H1 (cell line): ENCODE measurements around the gene TMED8. TPM values are rescaled to one million over a fixed set of nuclear protein-coding genes. Genes with fewer than 3 reads are reported as not detected.

ENCODE experiments used
- CTCF ChIA-PET: fragments of 300-600 bp; sonication (Branson Sonifier 250); formaldehyde crosslinking; loops from one replicate; lab custom pipeline; 2021; ENCODE audit not compliant: partially characterized antibody; lab: Charles Lee
- POLR2A ChIA-PET: fragments of 300-600 bp; sonication (Branson Sonifier 250); formaldehyde crosslinking; loops from one replicate; lab custom pipeline; 2021; ENCODE audit warnings: inconsistent platforms; ENCODE audit not compliant: partially characterized antibody; lab: Charles Lee
- DNase-seq, 2 experiments: peaks; one replicate each; pipeline versions ENCODE4 v3.0.0 to v3.0.0-alpha.2; 2010 to 2022; ENCODE audit warnings: low spot score in 2 of 2, low read depth in 1 of 2, mixed read lengths in 1 of 2
- FAIRE-seq: peaks from 2 replicates; lab custom pipeline; 2011; peaks lifted over from hg19 to GRCh38; lab: Jason Lieb, UNC
- H2AFZ ChIP-seq: 2 replicates; pipeline ENCODE4 v1.8.1; 2012; ENCODE audit warnings: low read length, inconsistent platforms
- H2AK5ac ChIP-seq: 2 replicates; pipeline ENCODE4 v1.6.1; 2013; ENCODE audit warnings: low read depth, low read length
- H2BK120ac ChIP-seq: replicated peaks from 2 replicates; pipeline ENCODE3; 2013; ENCODE audit warnings: low read depth, low read length, inconsistent platforms
- H2BK12ac ChIP-seq: 2 replicates; pipeline ENCODE4 v1.6.1; 2013; ENCODE audit warnings: low read depth, low read length
- H2BK15ac ChIP-seq: 2 replicates; pipeline ENCODE4 v1.6.1; 2013; ENCODE audit warnings: low read length
- H2BK20ac ChIP-seq: 2 replicates; pipeline ENCODE4 v1.6.1; 2013; ENCODE audit warnings: low read length
- H2BK5ac ChIP-seq: 2 replicates; pipeline ENCODE4 v1.6.1; 2013; ENCODE audit warnings: low read depth, low read length
- H3K14ac ChIP-seq: 2 replicates; pipeline ENCODE4 v1.6.1; 2013; ENCODE audit warnings: inconsistent platforms; ENCODE audit not compliant: insufficient read length
- H3K18ac ChIP-seq: 2 replicates; pipeline ENCODE4 v1.6.1; 2013; ENCODE audit warnings: low read length; ENCODE audit errors: extremely low read depth
- H3K23ac ChIP-seq: 2 replicates; pipeline ENCODE4 v1.6.1; 2013; ENCODE audit warnings: inconsistent platforms; ENCODE audit not compliant: insufficient read length
- H3K23me2 ChIP-seq: 2 replicates; pipeline ENCODE4 v1.6.1; 2013; ENCODE audit warnings: low read depth, low read length
- H3K27ac ChIP-seq: 2 replicates; pipeline ENCODE4 v1.6.1; 2011; ENCODE audit warnings: low read depth, low read length, inconsistent platforms
- H3K27me3 ChIP-seq, 4 experiments: replicated peaks in 1 of 4; 1 replicate in 1 of 4; 2 replicates in 3 of 4; pipeline versions ENCODE4 v1.6.1 to v1.8.1; 2011 to 2013; ENCODE audit warnings: low read length in 3 of 4, mild to moderate bottlenecking in 3 of 4, inconsistent platforms in 2 of 4, mixed read lengths in 2 of 4, moderate library complexity in 1 of 4; ENCODE audit not compliant: control insufficient read depth in 3 of 4, insufficient read depth in 3 of 4; ENCODE audit errors: extremely low read depth in 1 of 4
- H3K36me3 ChIP-seq, 4 experiments: 2 replicates each; pipeline versions ENCODE4 v1.6.1 to v1.8.1; 2011 to 2013; ENCODE audit warnings: mild to moderate bottlenecking in 4 of 4, low read length in 3 of 4, moderate library complexity in 2 of 4, control low read depth in 1 of 4, inconsistent platforms in 1 of 4; ENCODE audit not compliant: insufficient read depth in 4 of 4, control insufficient read depth in 2 of 4
- H3K4ac ChIP-seq: replicated peaks from 2 replicates; pipeline ENCODE3; 2013; ENCODE audit warnings: low read length, low read depth, mixed read lengths, inconsistent platforms; ENCODE audit not compliant: insufficient read length
- H3K4me1 ChIP-seq, 4 experiments: replicated peaks in 1 of 4; 1 replicate in 1 of 4; 2 replicates in 3 of 4; pipeline versions ENCODE4 v1.6.1 to v1.8.1; 2011 to 2013; ENCODE audit warnings: low read length in 3 of 4, inconsistent platforms in 2 of 4, mixed read lengths in 1 of 4; ENCODE audit not compliant: insufficient read depth in 4 of 4, control insufficient read depth in 3 of 4
- H3K4me2 ChIP-seq, 2 experiments: 2 replicates each; pipeline versions ENCODE4 v1.6.1 to v1.8.1; 2011 to 2013; ENCODE audit warnings: low read depth in 2 of 2, low read length in 2 of 2, control low read depth in 1 of 2, inconsistent platforms in 1 of 2, mild to moderate bottlenecking in 1 of 2; ENCODE audit not compliant: insufficient read depth in 1 of 2
- H3K4me3 ChIP-seq, 4 experiments: fragments of 200-600, 300-600 bp in 1 of 4; sonication (generic), shearing (Covaris generic), sonication (Bioruptor Twin) in 1 of 4; 2 replicates each; pipeline versions ENCODE4 v1.5.1 to v1.8.1; 2011 to 2016; ENCODE audit warnings: low read length in 4 of 4, low read depth in 3 of 4, control low read depth in 2 of 4, inconsistent platforms in 2 of 4, mild to moderate bottlenecking in 2 of 4, mixed read lengths in 1 of 4, moderate library complexity in 1 of 4; ENCODE audit not compliant: insufficient read depth in 2 of 4; ENCODE audit errors: extremely low read depth in 1 of 4
- H3K56ac ChIP-seq: replicated peaks from 2 replicates; pipeline ENCODE3; 2013; ENCODE audit warnings: low read depth, mild to moderate bottlenecking, mixed read lengths, low read length, inconsistent platforms; ENCODE audit not compliant: insufficient read length
- H3K79me1 ChIP-seq: 2 replicates; pipeline ENCODE4 v1.6.1; 2013; ENCODE audit warnings: low read depth, low read length, control low read depth
- H3K79me2 ChIP-seq, 2 experiments: 2 replicates each; pipeline versions ENCODE4 v1.6.1 to v1.8.1; 2012 to 2013; ENCODE audit warnings: low read length in 2 of 2, mild to moderate bottlenecking in 2 of 2, inconsistent platforms in 1 of 2; ENCODE audit not compliant: insufficient read depth in 2 of 2, control insufficient read depth in 1 of 2
- H3K9ac ChIP-seq, 4 experiments: replicated peaks in 1 of 4; 1 replicate in 1 of 4; 2 replicates in 3 of 4; pipeline versions ENCODE4 v1.6.1 to v1.8.1; 2011 to 2013; ENCODE audit warnings: low read depth in 3 of 4, low read length in 3 of 4, control low read depth in 2 of 4, mild to moderate bottlenecking in 2 of 4, moderate library complexity in 2 of 4, inconsistent platforms in 1 of 4; ENCODE audit errors: extremely low read depth in 1 of 4
- H3K9me3 ChIP-seq, 2 experiments: 2 replicates each; pipeline versions ENCODE4 v1.6.1 to v1.8.1; 2012 to 2013; ENCODE audit warnings: mild to moderate bottlenecking in 2 of 2, moderate library complexity in 2 of 2, control low read depth in 1 of 2, inconsistent platforms in 1 of 2, low read depth in 1 of 2, low read length in 1 of 2, mixed read lengths in 1 of 2; ENCODE audit not compliant: insufficient read depth in 2 of 2
- H4K20me1 ChIP-seq, 2 experiments: replicated peaks in 1 of 2; 2 replicates each; pipeline versions ENCODE3 to v1.8.1; 2011 to 2013; ENCODE audit warnings: inconsistent platforms in 2 of 2, low read length in 2 of 2, mild to moderate bottlenecking in 1 of 2; ENCODE audit not compliant: insufficient read depth in 2 of 2, control insufficient read depth in 1 of 2
- H4K5ac ChIP-seq: 2 replicates; pipeline ENCODE4 v1.6.1; 2013; ENCODE audit warnings: low read length, low read depth, mixed read lengths, inconsistent platforms; ENCODE audit not compliant: insufficient read length
- H4K8ac ChIP-seq: 2 replicates; pipeline ENCODE4 v1.8.0; 2013; ENCODE audit warnings: mild to moderate bottlenecking, moderate library complexity, low read length, inconsistent platforms; ENCODE audit not compliant: insufficient read depth; ENCODE audit errors: extremely low read depth
- H4K91ac ChIP-seq: replicated peaks from 2 replicates; pipeline ENCODE3; 2013; ENCODE audit warnings: low read length, mixed read lengths, inconsistent platforms; ENCODE audit not compliant: insufficient read length
- ATF3 ChIP-seq: IDR thresholded peaks from 2 replicates; pipeline ENCODE4 v1.6.1; 2011; ENCODE audit warnings: low read depth, mild to moderate bottlenecking, low read length; ENCODE audit not compliant: insufficient read depth
- CBX8 ChIP-seq: fragments of 300-800, 300-1000 bp; sonication (generic); IDR thresholded peaks from 2 replicates; pipeline ENCODE4 v1.7.1; 2016; ENCODE audit warnings: low read depth, low read length, borderline replicate concordance
- GTF2F1 ChIP-seq: IDR thresholded peaks from 2 replicates; pipeline ENCODE4 v1.6.1; 2012; ENCODE audit warnings: low read depth, low read length, improper control_type of control experiment, borderline replicate concordance
- KDM4A ChIP-seq: IDR thresholded peaks from one replicate; pipeline ENCODE4 v1.7.1; 2012; ENCODE audit warnings: low read depth, mild to moderate bottlenecking, moderate library complexity, low read length, inconsistent platforms; ENCODE audit not compliant: severe bottlenecking
- WGBS, 2 experiments: shearing (Covaris generic) in 1 of 2; methylation state at CpG; one replicate each; pipeline versions ENCODE4 v1.1.6 to v1.1.7; 2013 to 2015; ENCODE audit warnings: low lambda C conversion rate in 2 of 2, mixed read lengths in 2 of 2, inconsistent platforms in 1 of 2, low coverage in 1 of 2, missing lambda C conversion rate in 1 of 2; ENCODE audit not compliant: insufficient replicate concordance in 2 of 2, insufficient coverage in 1 of 2, insufficient read length in 1 of 2; ENCODE audit errors: extremely low coverage in 1 of 2, missing lambda C conversion rate in 1 of 2; 5-methylcytosine and 5-hydroxymethylcytosine counted together
- polyA plus RNA-seq, 7 experiments: library from polyadenylated mRNA; depleted of rRNA in 3 of 7; stranded (reverse) in 5 of 7; unstranded in 2 of 7; fragments of >200 nt in 5 of 7; fragments of 200-250 nt in 2 of 7; gene quantifications; 1 replicate in 5 of 7; 2 replicates in 1 of 7; 4 replicates in 1 of 7; pipeline versions ENCODE4 v1.2.1 to v1.2.3, GENCODE V29; 2011 to 2013; ENCODE audit warnings: missing spikeins in 2 of 7, mixed read lengths in 2 of 7
- total RNA-seq: library from RNA; stranded (reverse); fragmentation: NEBNext Ultra II Directional; extraction: Animal tissue kit (Norgen Biotek cat#: 25700); gene quantifications from 2 replicates; pipeline ENCODE4 v1.2.1, GENCODE V29; 2021

TMED8 gene
- total and polyA plus RNA-seq, 2 of the 8 experiments (the other 6 are each of a cell fraction or from before 2014, with no cell fraction given): 5.5 to 13.4 TPM

- H2BK5ac ChIP-seq: no peak overlapping the region
- H3K27me3 ChIP-seq: no peaks in the 10 kb centered on the region
- no peak overlapping the region for H4K91ac ChIP-seq
- FAIRE-seq: no peak
- no peak overlapping the region for H2AK5ac ChIP-seq
- H4K5ac ChIP-seq: no peak overlapping the region
- no peak overlapping the region for H3K27ac ChIP-seq
- H3K18ac ChIP-seq: no peak overlapping the region
- peaks cover 0 to 7% of the 10 kb centered on the region in 2 experiments; a peak in 2 of 4 replicates for H3K79me2 ChIP-seq
- no peaks in the 10 kb centered on the region for H4K20me1 ChIP-seq
- H3K23ac ChIP-seq: no peak overlapping the region
- no peak overlapping the region for H3K9ac ChIP-seq
- no peak overlapping the region for H4K8ac ChIP-seq
- H3K14ac ChIP-seq: no peak overlapping the region
- H3K79me1 ChIP-seq: 0 out of 2 replicates have a peak, but pooled peaks cover under 1% of the 10 kb centered on the region
- no peak overlapping the region for H2BK15ac ChIP-seq
- H2BK120ac ChIP-seq: no peak overlapping the region
- no peaks in the 10 kb centered on the region for H3K9me3 ChIP-seq
- H2AFZ ChIP-seq: no peak overlapping the region
- H2BK12ac ChIP-seq: 0 out of 2 replicates have a peak overlapping the region, but pooled peaks have one; percentile 17
- H3K56ac ChIP-seq: no peak overlapping the region
- CTCF ChIA-PET: interaction anchor here (0.7 to 5.3 kb wide), 7 partner anchors 9 to 394 kb away, joined by 3 to 40 read pairs (median 4); partner anchors contain the start of genes SAMD15 and TMED8
- H3K4me3 ChIP-seq: no peak overlapping the region
- TF ChIP-seq KDM4A: no peak
- TF ChIP-seq ATF3: no peak
- TF ChIP-seq GTF2F1: no peak
- no peak for TF ChIP-seq CBX8
- TF ChIP-seq, all 59 proteins: peak for 0
- DNase-seq: no peak
- no peak overlapping the region for H2BK20ac ChIP-seq
- no peaks in the 10 kb centered on the region for H3K36me3 ChIP-seq
- H3K4me1 ChIP-seq: peaks cover 4 to 17% (median 8%) of the 10 kb centered on the region in 4 experiments; a peak in 6 of 7 replicates
- H3K4me2 ChIP-seq: no peak overlapping the region
- POLR2A ChIA-PET: interaction anchor here (1.1 to 1.3 kb wide), 2 partner anchors 10 to 16 kb away, joined by 3 to 5 read pairs; no protein-coding TSS in a partner anchor
- WGBS, 2 experiments: 87% methylated on average over 3 of the region's 3 CpGs; no CpG with 5 or more reads in 1 of the 2 experiments
- no peak overlapping the region for H3K4ac ChIP-seq
- H3K23me2 ChIP-seq: peaks cover 5% of the 10 kb centered on the region
Measured at GRCh38 chr14:77324289-77324688, 52.6 kb downstream of the TMED8 start.
